Left ventricle myocardium inferior (tissue), 1 donor: Measurements from ENCODE around the gene PRICKLE2. TPM values are rescaled to one million over a fixed set of nuclear protein-coding genes. Genes with fewer than 3 reads are reported as not detected.

Experiments
- DNase-seq: peaks from one replicate; pipeline ENCODE4 v3.0.0-alpha.2; 2020
- H3K27ac ChIP-seq: fragments of 200-600 bp; replicated peaks from 2 replicates; pipeline ENCODE4 v1.8.0; 2021
- H3K27me3 ChIP-seq: fragments of 200-600 bp; 2 replicates; pipeline ENCODE4 v1.8.0; 2021; ENCODE audit warnings: low read depth
- H3K36me3 ChIP-seq: fragments of 200-600 bp; 2 replicates; pipeline ENCODE4 v1.8.0; 2021
- H3K4me1 ChIP-seq: fragments of 200-600 bp; 2 replicates; pipeline ENCODE4 v1.8.0; 2021
- H3K4me3 ChIP-seq: fragments of 200-600 bp; 2 replicates; pipeline ENCODE4 v1.8.0; 2021; ENCODE audit warnings: mild to moderate bottlenecking, moderate library complexity
- H3K9me3 ChIP-seq: fragments of 200-600 bp; replicated peaks from 2 replicates; pipeline ENCODE4 v1.8.0; 2021
- CTCF ChIP-seq: fragments of 200-600 bp; IDR thresholded peaks from 2 replicates; pipeline ENCODE4 v1.8.0; 2021; ENCODE audit warnings: antibody characterized with exemption, mild to moderate bottlenecking, borderline replicate concordance
- intact Hi-C: fragments of 100-400 bp; cut with micrococcal nuclease; formaldehyde crosslinking; loops from one replicate; pipeline ENCODE4 v1.11.0; 2022
- total RNA-seq: library from RNA; stranded (reverse); fragmentation: NEBNext Ultra II Directional; extraction: Animal tissue kit (Norgen Biotek cat#: 25700); gene quantifications from one replicate; pipeline ENCODE4 v1.2.1, GENCODE V29; 2021
- donor health status: DM: no; HTN: yes; CAD: no; lungs with severe emphysema.

Gene PRICKLE2
- total RNA-seq, 1 donor from 2014 or later = 8.7 TPM

- H3K4me1 ChIP-seq = peaks cover 27% of the 10 kb centered on the region
- no peak overlapping the region for H3K27ac ChIP-seq
These were observed 21.0 kb downstream of the PRICKLE2 start for GRCh38 chr3:64203969-64204908.

GRCh38 chr3:64203216-64203615 is 22.1 kb downstream of the PRICKLE2 start:
- no peak for DNase-seq

More at GRCh38 chr3:64203969-64204908, 21.0 kb downstream of the PRICKLE2 start:
- Histone ChIP-seq H3K27me3 (no peaks in the 10 kb centered on the region), H3K36me3 (no peaks in the 10 kb centered on the region), H3K9me3 (no peaks in the 10 kb centered on the region), H3K4me3 (no peak overlapping the region)
- no peak for DNase-seq
- TF ChIP-seq CTCF = no peak
- intact Hi-C loops = no loop called here

GRCh38 chr3:64199932-64200331 is 25.3 kb downstream of the PRICKLE2 start:
- no peak overlapping the region for H3K27ac ChIP-seq
- H3K27me3 ChIP-seq = no peaks in the 10 kb centered on the region
- H3K4me1 ChIP-seq = no peaks in the 10 kb centered on the region
- H3K36me3 ChIP-seq = peaks cover 13% of the 10 kb centered on the region
- intact Hi-C loops = no loop called here
- no peak for DNase-seq
- H3K4me3 ChIP-seq = no peak overlapping the region
- no peak for TF ChIP-seq CTCF
- H3K9me3 ChIP-seq = no peaks in the 10 kb centered on the region

More at GRCh38 chr3:64203216-64203615, 22.1 kb downstream of the PRICKLE2 start:
- no peak overlapping the region for H3K4me3 ChIP-seq
- peaks cover 22% of the 10 kb centered on the region for H3K4me1 ChIP-seq
- intact Hi-C loops = no loop called here
- H3K27me3 ChIP-seq = no peaks in the 10 kb centered on the region
- TF ChIP-seq CTCF = no peak
- no peaks in the 10 kb centered on the region for H3K36me3 ChIP-seq
- no peak overlapping the region for H3K27ac ChIP-seq
- H3K9me3 ChIP-seq = no peaks in the 10 kb centered on the region

- Histone ChIP-seq H3K27me3 (no peaks in the 10 kb centered on the region), H3K4me1 (peaks cover 12% of the 10 kb centered on the region), H3K27ac (no peak overlapping the region)
These were observed 28.9 kb downstream of the PRICKLE2 start for GRCh38 chr3:64196236-64196929.

More at GRCh38 chr3:64196236-64196929, 28.9 kb downstream of the PRICKLE2 start:
- no peak overlapping the region for H3K4me3 ChIP-seq
- peaks cover 10% of the 10 kb centered on the region for H3K9me3 ChIP-seq
- DNase-seq = no peak
- peaks cover 13% of the 10 kb centered on the region for H3K36me3 ChIP-seq
- intact Hi-C loops = no loop called here
- no peak for TF ChIP-seq CTCF
